Left ventricle myocardium inferior (tissue), 1 donor: ENCODE measurements around the gene SNRNP27. TPM values are rescaled to one million over a fixed set of nuclear protein-coding genes. Genes with fewer than 3 reads are reported as not detected.

ENCODE experiments used
- DNase-seq: peaks from one replicate; pipeline ENCODE4 v3.0.0-alpha.2; 2020
- H3K27ac ChIP-seq: fragments of 200-600 bp; replicated peaks from 2 replicates; pipeline ENCODE4 v1.8.0; 2021
- H3K27me3 ChIP-seq: fragments of 200-600 bp; 2 replicates; pipeline ENCODE4 v1.8.0; 2021; ENCODE audit warnings: low read depth
- H3K36me3 ChIP-seq: fragments of 200-600 bp; 2 replicates; pipeline ENCODE4 v1.8.0; 2021
- H3K4me1 ChIP-seq: fragments of 200-600 bp; 2 replicates; pipeline ENCODE4 v1.8.0; 2021
- H3K4me3 ChIP-seq: fragments of 200-600 bp; 2 replicates; pipeline ENCODE4 v1.8.0; 2021; ENCODE audit warnings: mild to moderate bottlenecking, moderate library complexity
- H3K9me3 ChIP-seq: fragments of 200-600 bp; replicated peaks from 2 replicates; pipeline ENCODE4 v1.8.0; 2021
- CTCF ChIP-seq: fragments of 200-600 bp; IDR thresholded peaks from 2 replicates; pipeline ENCODE4 v1.8.0; 2021; ENCODE audit warnings: antibody characterized with exemption, mild to moderate bottlenecking, borderline replicate concordance
- intact Hi-C: fragments of 100-400 bp; cut with micrococcal nuclease; formaldehyde crosslinking; loops from one replicate; pipeline ENCODE4 v1.11.0; 2022
- total RNA-seq: library from RNA; stranded (reverse); fragmentation: NEBNext Ultra II Directional; extraction: Animal tissue kit (Norgen Biotek cat#: 25700); gene quantifications from one replicate; pipeline ENCODE4 v1.2.1, GENCODE V29; 2021
- donor health status: DM: no; HTN: yes; CAD: no; lungs with severe emphysema.

SNRNP27 gene
- total RNA-seq, 1 donor from 2014 or later = 56.0 TPM

GRCh38 chr2:69911985-69912563, 18.3 kb downstream of the SNRNP27 start:
- DNase-seq = no peak
- peak; percentile 72 for TF ChIP-seq CTCF
- Histone ChIP-seq H3K9me3 (no peaks in the 10 kb centered on the region), H3K4me3 (no peak overlapping the region), H3K27ac (peak overlapping the region; percentile 43), H3K27me3 (no peaks in the 10 kb centered on the region), H3K4me1 (peaks cover 41% of the 10 kb centered on the region), H3K36me3 (peaks cover 46% of the 10 kb centered on the region)
- intact Hi-C loops = loop anchor here (5.0 kb wide), 2 partner anchors 160 to 230 kb away; no protein-coding TSS in a partner anchor

- H3K4me1 ChIP-seq = peaks cover 58% of the 10 kb centered on the region
- peaks cover 28% of the 10 kb centered on the region for H3K36me3 ChIP-seq
- H3K27ac ChIP-seq = peak overlapping the region; percentile 96
- H3K4me3 ChIP-seq = peak overlapping the region; percentile 92
- intact Hi-C loops = loop anchor here (5.0 kb wide), 2 partner anchors 158 to 228 kb away; no protein-coding TSS in a partner anchor
- DNase-seq = no peak
- no peaks in the 10 kb centered on the region for H3K27me3 ChIP-seq
- no peaks in the 10 kb centered on the region for H3K9me3 ChIP-seq
- no peak for TF ChIP-seq CTCF
Measured at GRCh38 chr2:69914164-69914949, 20.6 kb downstream of the SNRNP27 start.

- peaks cover 23% of the 10 kb centered on the region for H3K36me3 ChIP-seq
- H3K4me1 ChIP-seq = peaks cover 58% of the 10 kb centered on the region
- no peak for TF ChIP-seq CTCF
- H3K9me3 ChIP-seq = no peaks in the 10 kb centered on the region
- no peaks in the 10 kb centered on the region for H3K27me3 ChIP-seq
- intact Hi-C loops = loop anchor here (5.0 kb wide), 2 partner anchors 157 to 227 kb away; no protein-coding TSS in a partner anchor
- peak within 1 kb of the TSS; percentile 92 for H3K4me3 ChIP-seq
- peak; percentile 100 for DNase-seq
- H3K27ac ChIP-seq = peak within 1 kb of the TSS; percentile 96
Measured at GRCh38 chr2:69914950-69915945, 21.5 kb downstream of the SNRNP27 start, which contains the start of gene MXD1. Gene MXD1 (plus strand): TSS chr2:69915109. CDS start chr2:69915331, 222 bp downstream.

GRCh38 chr2:69916106-69916505, 22.4 kb downstream of the SNRNP27 start:
- no peaks in the 10 kb centered on the region for H3K27me3 ChIP-seq
- peak overlapping the region; percentile 92 for H3K4me3 ChIP-seq
- no peak for DNase-seq
- intact Hi-C loops = no loop called here
- no peaks in the 10 kb centered on the region for H3K9me3 ChIP-seq
- H3K4me1 ChIP-seq = peaks cover 58% of the 10 kb centered on the region
- H3K36me3 ChIP-seq = peaks cover 20% of the 10 kb centered on the region
- no peak overlapping the region for H3K27ac ChIP-seq
- TF ChIP-seq CTCF = no peak

- H3K27ac ChIP-seq = peak overlapping the region; percentile 56
Measured at GRCh38 chr2:69917852-69918251, 24.1 kb downstream of the SNRNP27 start.

More at GRCh38 chr2:69917852-69918251, 24.1 kb downstream of the SNRNP27 start:
- Histone ChIP-seq H3K4me1 (peaks cover 51% of the 10 kb centered on the region), H3K4me3 (no peak overlapping the region), H3K9me3 (no peaks in the 10 kb centered on the region), H3K36me3 (peaks cover 32% of the 10 kb centered on the region), H3K27me3 (no peaks in the 10 kb centered on the region)
- no peak for TF ChIP-seq CTCF
- DNase-seq = no peak
- intact Hi-C loops = no loop called here
